Dermis microvascular lymphatic vessel endothelial cell (primary cell): ENCODE measurements around the gene TGFBR2. TPM values are rescaled to one million over a fixed set of nuclear protein-coding genes. Genes with fewer than 3 reads are reported as not detected.

Experiments used
- DNase-seq, 2 donors: peaks; one replicate each; pipeline versions ENCODE4 v3.0.0 to v3.0.0-alpha.2; 2010; ENCODE audit warnings: low read depth in 2 of 2
- total RNA-seq: library from RNA; depleted of rRNA; stranded (reverse); fragments of >200 nt; gene quantifications from 2 replicates; pipeline ENCODE4 v1.2.1, GENCODE V29; 2014

TGFBR2 gene
- total RNA-seq, 1 donor from 2014 or later = 303 TPM

- DNase-seq = no peak
These were observed 65.3 kb downstream of the TGFBR2 start for GRCh38 chr3:30671527-30672286.

DNA sequence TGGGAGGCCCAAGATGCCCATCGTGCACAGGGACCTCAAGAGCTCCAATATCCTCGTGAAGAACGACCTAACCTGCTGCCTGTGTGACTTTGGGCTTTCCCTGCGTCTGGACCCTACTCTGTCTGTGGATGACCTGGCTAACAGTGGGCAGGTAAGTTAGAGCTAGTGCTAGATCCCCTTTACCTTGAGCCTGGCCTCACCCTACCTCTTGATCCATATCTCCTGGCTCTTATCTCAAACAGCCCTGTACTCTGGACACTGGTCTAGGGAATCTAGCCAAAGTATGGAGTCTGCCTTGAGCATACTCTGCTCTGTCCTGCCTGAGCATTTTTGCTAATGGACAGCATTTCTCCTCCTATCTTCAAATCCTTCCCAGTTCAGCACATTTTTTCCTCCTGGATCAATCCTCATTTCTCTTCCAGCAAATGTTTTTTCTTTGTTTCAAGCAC lies 65.9 kb downstream of the TGFBR2 start:
- no peak for DNase-seq

GRCh38 chr3:30672959-30673358 lies 66.6 kb downstream of the TGFBR2 start:
- DNase-seq = peak in 1 of 2 donors; percentile 47

- no peak for DNase-seq
These were observed 67.3 kb downstream of the TGFBR2 start for GRCh38 chr3:30673425-30674341.

DNA sequence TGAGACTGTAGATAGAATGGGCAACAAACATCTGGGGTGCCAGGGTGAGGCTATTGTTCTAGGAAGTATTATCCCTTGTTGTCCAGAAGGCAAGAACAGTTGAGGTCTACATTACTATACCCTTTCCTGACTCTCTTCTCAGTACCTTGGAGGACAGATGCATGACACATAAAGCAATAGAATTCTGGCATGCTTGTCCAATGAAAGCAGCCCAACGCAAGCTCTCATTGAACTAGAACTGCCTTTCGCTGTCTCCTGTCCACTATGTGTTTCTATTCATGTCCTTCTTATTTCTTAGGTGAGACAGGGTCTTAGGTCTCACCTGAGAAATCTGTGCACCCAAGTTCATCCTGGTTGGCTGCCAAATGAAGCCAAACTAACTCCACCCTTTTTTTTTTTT lies 68.6 kb downstream of the TGFBR2 start:
- no peak for DNase-seq

DNA sequence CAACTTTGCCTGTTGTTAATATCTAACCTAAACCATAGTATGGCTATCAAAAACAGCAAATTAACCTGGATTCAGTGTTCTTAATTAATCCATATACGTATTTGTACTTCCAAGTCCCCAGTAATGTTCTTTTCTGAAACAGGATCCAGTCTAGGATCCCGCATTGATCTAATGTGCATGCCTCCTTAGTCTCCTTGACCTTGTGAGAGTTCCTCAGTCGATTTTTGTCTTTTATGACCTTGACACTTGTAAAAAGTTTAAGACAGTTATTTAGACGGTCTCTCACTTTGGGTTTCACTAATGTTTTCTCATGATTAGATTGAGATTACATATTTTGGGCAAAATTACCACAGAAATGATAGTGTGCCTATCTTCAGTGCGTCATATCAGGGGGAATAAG lies 69.4 kb downstream of the TGFBR2 start:
- no peak for DNase-seq

DNA sequence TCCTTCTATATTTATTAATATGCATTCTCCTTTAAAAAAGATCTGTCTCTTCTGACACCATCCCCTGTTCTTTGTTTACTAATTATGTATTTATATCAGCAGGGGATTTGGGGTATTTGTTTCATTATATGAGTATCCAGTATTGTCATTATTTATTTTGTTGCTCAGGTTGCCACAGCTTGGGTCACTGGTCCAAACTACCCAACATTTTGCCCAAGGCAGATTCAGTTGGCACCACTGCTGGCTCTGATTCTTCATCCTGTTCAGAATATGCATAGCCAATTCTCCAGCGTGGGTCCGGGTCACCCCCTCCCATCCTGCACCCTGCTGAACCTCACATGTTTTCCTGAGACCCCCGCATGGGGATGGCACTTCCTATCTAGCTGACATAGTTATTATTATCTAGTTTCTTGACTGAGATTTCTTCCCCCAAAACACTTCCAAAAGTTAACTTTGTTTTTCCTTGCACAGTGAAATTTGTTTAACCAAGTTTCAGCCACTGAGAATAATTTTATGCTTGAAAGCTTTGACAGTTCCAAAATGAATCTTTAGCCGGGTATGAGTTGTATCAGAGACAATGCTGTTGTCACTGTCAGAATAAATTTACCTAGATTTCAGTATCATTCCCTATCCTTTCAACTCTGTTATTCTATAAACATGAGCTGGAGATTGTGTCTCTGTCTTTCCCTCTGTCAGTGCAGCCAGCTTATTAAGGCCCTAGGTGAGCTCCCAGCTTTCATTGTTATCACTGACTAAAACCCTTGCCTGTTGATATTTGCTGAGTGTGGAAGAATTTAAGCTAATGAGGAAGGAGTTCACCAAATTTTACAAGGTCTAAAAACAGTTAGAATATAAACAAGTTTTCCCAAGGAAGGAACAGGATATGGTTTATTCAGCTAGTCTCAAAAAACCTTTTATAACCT lies 70.3 kb downstream of the TGFBR2 start:
- no peak for DNase-seq

- no peak for DNase-seq
These were observed 70.9 kb downstream of the TGFBR2 start for GRCh38 chr3:30677347-30677685.

GRCh38 chr3:30679045-30679444 lies 72.6 kb downstream of the TGFBR2 start:
- no peak for DNase-seq

GRCh38 chr3:30680789-30681648 lies 74.6 kb downstream of the TGFBR2 start:
- peak in 1 of 2 donors; percentile 44 for DNase-seq

- peak; percentile 94 to 97 for DNase-seq
These were observed 75.3 kb downstream of the TGFBR2 start for GRCh38 chr3:30681649-30682211.

DNA sequence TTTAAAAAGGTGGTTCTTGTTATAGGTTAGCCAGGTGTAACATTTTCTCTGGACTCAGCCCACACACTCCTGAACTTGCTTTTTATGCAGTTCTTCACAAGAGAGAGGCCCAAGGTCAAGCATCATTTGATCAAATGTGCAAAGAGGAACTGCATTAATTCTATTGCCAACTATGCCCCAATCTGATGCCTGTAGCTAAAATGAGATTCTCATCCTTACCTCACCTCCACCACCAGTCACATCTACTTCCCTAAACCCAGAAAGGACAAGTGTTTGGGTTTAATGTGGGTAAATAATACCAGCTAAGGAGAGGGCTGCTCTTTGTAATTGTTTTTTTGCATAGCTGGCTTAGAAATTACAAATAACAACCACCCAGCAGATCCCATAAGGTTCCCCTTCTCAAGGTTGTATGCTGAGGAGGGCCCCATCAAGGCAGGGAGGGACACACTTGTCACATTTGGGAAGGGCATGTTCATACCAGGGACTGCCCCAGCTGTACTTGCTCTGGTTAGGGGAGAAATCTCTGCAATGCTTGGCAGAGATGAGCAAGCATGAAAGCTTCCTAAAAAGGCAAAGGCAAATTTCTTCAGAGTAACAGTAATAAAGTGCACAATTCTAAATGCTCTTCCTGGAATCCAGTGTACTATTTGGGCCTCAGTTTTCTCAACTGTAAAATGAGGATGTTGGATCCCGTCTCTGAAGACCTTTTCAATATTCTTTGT lies 76.2 kb downstream of the TGFBR2 start:
- DNase-seq = no peak

GRCh38 chr3:30683769-30684168 lies 77.4 kb downstream of the TGFBR2 start:
- DNase-seq = no peak

DNA sequence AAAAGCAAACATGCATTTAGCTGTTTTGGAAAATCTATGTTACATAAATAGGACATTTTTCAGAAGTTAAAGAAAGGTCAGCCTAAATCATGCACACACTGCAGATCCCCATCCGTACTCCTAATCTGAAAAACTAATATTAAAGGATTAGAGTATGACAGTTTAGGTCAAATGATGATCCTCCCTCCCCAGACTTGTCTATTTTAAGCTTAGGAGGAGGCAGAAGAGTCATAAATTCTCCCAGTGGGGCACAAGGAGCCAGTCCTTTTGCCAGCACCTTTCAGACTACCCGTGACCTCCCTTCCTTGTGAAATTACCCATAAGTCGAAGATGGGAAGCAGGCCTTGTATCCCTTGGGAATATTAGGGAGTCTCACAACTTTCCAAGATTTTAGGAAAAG lies 78.0 kb downstream of the TGFBR2 start:
- DNase-seq = no peak

DNA sequence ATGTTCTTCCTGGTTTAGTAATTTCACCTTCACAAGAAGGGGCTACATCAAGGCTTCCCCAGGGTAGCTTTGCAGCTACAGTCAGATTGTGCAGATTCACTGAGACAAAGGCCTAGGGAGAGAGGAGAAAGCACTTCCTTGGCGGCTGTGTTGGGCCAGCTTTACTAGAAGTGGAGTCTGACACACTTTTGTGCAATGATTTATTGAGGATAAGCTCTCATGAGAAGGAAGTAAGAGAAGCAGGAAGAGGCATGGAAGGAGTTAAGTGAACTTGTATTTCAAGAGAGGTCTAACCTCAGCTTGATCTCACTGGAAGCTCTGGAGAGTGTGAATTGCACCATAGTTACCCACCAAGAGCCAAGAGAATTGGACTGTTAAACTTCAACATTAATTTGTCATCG lies 78.9 kb downstream of the TGFBR2 start:
- no peak for DNase-seq

DNA sequence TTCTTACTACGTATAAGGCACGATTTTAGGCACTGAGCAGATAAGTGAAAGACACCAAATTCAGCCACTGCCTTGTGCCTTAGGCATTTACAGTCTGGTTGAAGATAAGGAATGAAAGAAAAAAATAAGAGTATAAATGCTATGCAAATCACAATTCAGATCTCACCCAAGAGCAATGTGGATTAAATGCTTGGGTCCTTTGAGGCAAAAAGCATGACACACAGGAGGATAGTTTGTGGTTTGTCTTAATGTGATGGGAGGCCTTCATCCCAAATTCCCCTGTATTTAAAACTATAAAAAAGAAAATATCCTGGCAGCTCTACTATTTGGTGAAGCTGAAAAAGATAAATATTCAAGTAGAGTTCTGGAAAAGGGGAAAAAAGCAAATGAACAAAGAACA lies 79.8 kb downstream of the TGFBR2 start:
- DNase-seq = no peak

GRCh38 chr3:30686799-30687198 lies 80.4 kb downstream of the TGFBR2 start:
- no peak for DNase-seq

GRCh38 chr3:30687930-30688570 lies 81.6 kb downstream of the TGFBR2 start:
- no peak for DNase-seq
